Bronchial epithelial cell (primary cell): ENCODE data around the gene NDUFB5. TPM values are rescaled to one million over a fixed set of nuclear protein-coding genes. Genes with fewer than 3 reads are reported as not detected.

Source experiments
- DNase-seq: peaks from one replicate; pipeline ENCODE4 v3.0.0-alpha.2; 2010; ENCODE audit warnings: low read depth
- FAIRE-seq: peaks from 2 replicates; lab custom pipeline; 2011; peaks lifted over from hg19 to GRCh38; lab: Jason Lieb, UNC
- H3K27me3 ChIP-seq: 2 replicates; pipeline ENCODE4 v1.5.1; 2011; ENCODE audit warnings: low read length; ENCODE audit not compliant: control insufficient read depth, insufficient read depth
- H3K36me3 ChIP-seq: 2 replicates; pipeline ENCODE4 v1.5.1; 2011; ENCODE audit warnings: low read length; ENCODE audit not compliant: control insufficient read depth, insufficient read depth
- H3K4me3 ChIP-seq: 2 replicates; pipeline ENCODE4 v1.5.1; 2011; ENCODE audit warnings: mild to moderate bottlenecking, low read depth, low read length, control low read depth
- CTCF ChIP-seq: IDR thresholded peaks from 2 replicates; pipeline ENCODE4 v1.5.1; 2011; ENCODE audit warnings: mild to moderate bottlenecking, moderate library complexity, low read length, control low read depth, inconsistent platforms; ENCODE audit not compliant: insufficient read depth, severe bottlenecking
- total RNA-seq: library from RNA; depleted of rRNA; stranded (reverse); fragments of >200 nt; gene quantifications from 2 replicates; pipeline ENCODE4 v1.2.1, GENCODE V29; 2014

Gene NDUFB5
- total RNA-seq, 1 donor from 2014 or later: 92.9 TPM

GRCh38 chr3:179613807-179614206 lies 9.2 kb downstream of the NDUFB5 start:
- FAIRE-seq: no peak
- DNase-seq: no peak
- TF ChIP-seq CTCF: no peak
- no peaks in the 10 kb centered on the region for H3K27me3 ChIP-seq
- no peak overlapping the region for H3K4me3 ChIP-seq
- H3K36me3 ChIP-seq: no peaks in the 10 kb centered on the region

GRCh38 chr3:179615458-179616173 lies 11.0 kb downstream of the NDUFB5 start:
- FAIRE-seq: no peak

GRCh38 chr3:179622023-179622422 lies 17.4 kb downstream of the NDUFB5 start:
- TF ChIP-seq CTCF: no peak
- Histone ChIP-seq H3K27me3 (no peaks in the 10 kb centered on the region), H3K36me3 (peaks cover 1% of the 10 kb centered on the region), H3K4me3 (no peak overlapping the region)
- DNase-seq (no peak), FAIRE-seq (no peak)

More at GRCh38 chr3:179615458-179616173, 11.0 kb downstream of the NDUFB5 start:
- no peaks in the 10 kb centered on the region for H3K27me3 ChIP-seq
- no peak for DNase-seq
- H3K36me3 ChIP-seq: no peaks in the 10 kb centered on the region
- no peak for TF ChIP-seq CTCF
- H3K4me3 ChIP-seq: no peak overlapping the region

GRCh38 chr3:179624451-179624850 lies 19.9 kb downstream of the NDUFB5 start:
- no peak for DNase-seq
- Histone ChIP-seq H3K27me3 (no peaks in the 10 kb centered on the region), H3K4me3 (no peak overlapping the region), H3K36me3 (peaks cover 1% of the 10 kb centered on the region)
- no peak for FAIRE-seq
- TF ChIP-seq CTCF: no peak

- DNase-seq (no peak), FAIRE-seq (no peak)
- Histone ChIP-seq H3K36me3 (no peaks in the 10 kb centered on the region), H3K4me3 (no peak overlapping the region), H3K27me3 (no peaks in the 10 kb centered on the region)
- TF ChIP-seq CTCF: no peak
Observed at GRCh38 chr3:179630753-179631451, 26.3 kb downstream of the NDUFB5 start.

GRCh38 chr3:179640469-179640868 lies 35.9 kb downstream of the NDUFB5 start:
- DNase-seq (no peak), FAIRE-seq (no peak)
- Histone ChIP-seq H3K36me3 (no peaks in the 10 kb centered on the region), H3K27me3 (no peaks in the 10 kb centered on the region), H3K4me3 (no peak overlapping the region)
- TF ChIP-seq CTCF: no peak
